HEK293 (cell line): ENCODE measurements around the gene NMNAT3.

Experiments used
- CTCF ChIP-seq: fragments of 450-650 bp; formaldehyde crosslinking; IDR thresholded peaks from 2 replicates; pipeline ENCODE4 v1.5.1; 2016; ENCODE audit warnings: missing biosample characterization, missing genetic modification characterization
- PBX3 ChIP-seq: sonication (generic); formaldehyde crosslinking; IDR thresholded peaks from 2 replicates; pipeline ENCODE4 v1.8.1; 2022; ENCODE audit warnings: mild to moderate bottlenecking, moderate library complexity, missing genetic modification reagents
- ZBTB44 ChIP-seq: fragments of 450-650 bp; IDR thresholded peaks from 2 replicates; pipeline ENCODE4 v1.5.1; 2018; ENCODE audit warnings: missing biosample characterization, mild to moderate bottlenecking, missing genetic modification characterization
- ZBTB49 ChIP-seq: fragments of 450-650 bp; formaldehyde crosslinking; IDR thresholded peaks from 2 replicates; pipeline ENCODE4 v1.5.1; 2016; ENCODE audit warnings: missing biosample characterization, missing genetic modification characterization, low read depth
- ZNF121 ChIP-seq: fragments of 450-650 bp; formaldehyde crosslinking; IDR thresholded peaks from 2 replicates; pipeline ENCODE4 v1.5.1; 2016; ENCODE audit warnings: missing biosample characterization, missing genetic modification characterization
- ZNF146 ChIP-seq: fragments of 450-650 bp; formaldehyde crosslinking; IDR thresholded peaks from 2 replicates; pipeline ENCODE4 v1.5.1; 2016; ENCODE audit warnings: missing biosample characterization, missing genetic modification characterization
- ZNF148 ChIP-seq: fragments of 450-650 bp; formaldehyde crosslinking; IDR thresholded peaks from 2 replicates; pipeline ENCODE4 v1.5.0; 2017; ENCODE audit warnings: missing biosample characterization, missing genetic modification characterization, borderline replicate concordance
- ZNF274 ChIP-seq, 2 experiments: fragments of 200-500 bp in 1 of 2; fragments of 450-650 bp in 1 of 2; sonication (Bioruptor generic) in 1 of 2; formaldehyde crosslinking in 1 of 2; IDR thresholded peaks; 2 replicates each; pipeline versions ENCODE4 v1.5.1 to v1.6.1; 2014 to 2016; ENCODE audit warnings: borderline replicate concordance in 1 of 2, inconsistent platforms in 1 of 2, low read length in 1 of 2, missing biosample characterization in 1 of 2, missing genetic modification characterization in 1 of 2
- ZNF350 ChIP-seq: fragments of 450-650 bp; formaldehyde crosslinking; IDR thresholded peaks from 2 replicates; pipeline ENCODE4 v1.5.0; 2017; ENCODE audit warnings: missing biosample characterization, mild to moderate bottlenecking, missing genetic modification characterization
- ZNF624 ChIP-seq: fragments of 450-650 bp; formaldehyde crosslinking; IDR thresholded peaks from 2 replicates; pipeline ENCODE4 v1.5.1; 2017; ENCODE audit warnings: missing biosample characterization, missing genetic modification characterization
- ZNF626 ChIP-seq: fragments of 450-650 bp; sonication (Bioruptor Pico); formaldehyde crosslinking; IDR thresholded peaks from 2 replicates; pipeline ENCODE4 v1.5.1; 2018; ENCODE audit warnings: missing biosample characterization, missing genetic modification characterization, inconsistent platforms
- ZNF629 ChIP-seq: fragments of 450-650 bp; formaldehyde crosslinking; IDR thresholded peaks from 2 replicates; pipeline ENCODE4 v1.5.1; 2017; ENCODE audit warnings: missing biosample characterization, missing genetic modification characterization
- ZNF830 ChIP-seq: fragments of 450-650 bp; IDR thresholded peaks from 2 replicates; pipeline ENCODE4 v1.5.0; 2018; ENCODE audit warnings: missing biosample characterization, missing genetic modification characterization, low read depth, mild to moderate bottlenecking, moderate library complexity
- ZNF843 ChIP-seq: fragments of 450-650 bp; formaldehyde crosslinking; IDR thresholded peaks from 2 replicates; pipeline ENCODE4 v1.5.1; 2016; ENCODE audit warnings: missing biosample characterization, missing genetic modification characterization

- TF ChIP-seq PBX3 (no peak), ZNF121 (tag by site-specific recombination) (no peak), ZNF830 (tag by site-specific recombination) (no peak), CTCF (tag by site-specific recombination) (no peak), ZNF148 (tag by site-specific recombination) (no peak), ZNF146 (tag by site-specific recombination) (no peak), ZBTB49 (tag by site-specific recombination) (no peak), ZNF843 (no peak), ZBTB44 (tag by site-specific recombination) (no peak), ZNF624 (tag by site-specific recombination) (no peak), ZNF274 (IDR thresholded peaks at IDR 0.05; ENCODE audit: low read length) (no peak), ZNF274 (tag by site-specific recombination; IDR thresholded peaks at IDR 0.05; ENCODE audit: borderline replicate concordance) (no peak), ZNF629 (tag by site-specific recombination) (no peak), ZNF350 (tag by site-specific recombination) (no peak), ZNF626 (no peak)
Observed at GRCh38 chr3:139659511-139659910, 18.3 kb downstream of the NMNAT3 start.
